PC-3 (cell line): ENCODE results near the gene HEXD.

Experiments used
- EZH2 ChIP-seq: fragments of 300-600 bp; sonication (generic); IDR thresholded peaks from one replicate; pipeline ENCODE4 v1.6.1; 2017; ENCODE audit warnings: antibody characterized with exemption, mild to moderate bottlenecking, low read length; ENCODE audit not compliant: unreplicated experiment
- EZH2phosphoT487 ChIP-seq: fragments of 300-600 bp; sonication (generic); IDR thresholded peaks from 2 replicates; pipeline ENCODE4 v1.6.1; 2018; ENCODE audit warnings: mild to moderate bottlenecking, antibody characterized with exemption, low read length, borderline replicate concordance
- TF ChIP-seq, protein P1 (sequence below): fragments of 300-600 bp; sonication (generic); conservative IDR thresholded peaks from 2 replicates; pipeline ENCODE4 v1.5.1; 2017; ENCODE audit warnings: antibody characterized with exemption, low read depth, mild to moderate bottlenecking, low read length

DNA sequence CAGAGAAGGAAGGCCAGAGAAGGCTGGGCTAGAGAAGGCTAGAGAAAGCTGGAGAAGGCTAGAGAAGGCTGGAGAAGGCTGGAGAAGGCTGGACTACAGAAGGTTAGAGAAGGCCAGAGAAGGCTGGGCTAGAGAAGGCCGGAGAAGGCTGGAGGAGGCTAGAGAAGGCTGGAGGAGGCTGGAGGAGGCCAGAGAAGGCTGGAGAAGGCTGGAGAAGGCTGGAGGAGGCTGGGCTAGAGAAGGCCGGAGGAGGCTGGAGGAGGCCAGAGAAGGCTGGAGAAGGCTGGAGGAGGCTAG is 6.7 kb downstream of the HEXD start:
- TF ChIP-seq, protein P1, sequence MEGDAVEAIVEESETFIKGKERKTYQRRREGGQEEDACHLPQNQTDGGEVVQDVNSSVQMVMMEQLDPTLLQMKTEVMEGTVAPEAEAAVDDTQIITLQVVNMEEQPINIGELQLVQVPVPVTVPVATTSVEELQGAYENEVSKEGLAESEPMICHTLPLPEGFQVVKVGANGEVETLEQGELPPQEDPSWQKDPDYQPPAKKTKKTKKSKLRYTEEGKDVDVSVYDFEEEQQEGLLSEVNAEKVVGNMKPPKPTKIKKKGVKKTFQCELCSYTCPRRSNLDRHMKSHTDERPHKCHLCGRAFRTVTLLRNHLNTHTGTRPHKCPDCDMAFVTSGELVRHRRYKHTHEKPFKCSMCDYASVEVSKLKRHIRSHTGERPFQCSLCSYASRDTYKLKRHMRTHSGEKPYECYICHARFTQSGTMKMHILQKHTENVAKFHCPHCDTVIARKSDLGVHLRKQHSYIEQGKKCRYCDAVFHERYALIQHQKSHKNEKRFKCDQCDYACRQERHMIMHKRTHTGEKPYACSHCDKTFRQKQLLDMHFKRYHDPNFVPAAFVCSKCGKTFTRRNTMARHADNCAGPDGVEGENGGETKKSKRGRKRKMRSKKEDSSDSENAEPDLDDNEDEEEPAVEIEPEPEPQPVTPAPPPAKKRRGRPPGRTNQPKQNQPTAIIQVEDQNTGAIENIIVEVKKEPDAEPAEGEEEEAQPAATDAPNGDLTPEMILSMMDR: peak; percentile 7; the same call in 1 of the 2 replicates
- TF ChIP-seq EZH2 (no peak), EZH2phosphoT487 (no peak)
